HEK293 (cell line): ENCODE data around the gene DIPK1C.

Experiments
- CTCF ChIA-PET: fragments of 350-600 bp; formaldehyde crosslinking; extraction: SDS; loops from one replicate; lab custom pipeline; 2021; ENCODE audit warnings: antibody characterized with exemption; lab: Yijun Ruan, JAX
- POLR2A ChIA-PET: fragments of 300-600 bp; formaldehyde crosslinking; extraction: SDS; loops from one replicate; lab custom pipeline; 2020; ENCODE audit warnings: antibody characterized with exemption, inconsistent platforms; lab: Yijun Ruan, JAX
- H3K27ac ChIP-seq: fragments of 200-500 bp; sonication (Bioruptor generic); 2 replicates; pipeline ENCODE4 v1.5.1; 2014; ENCODE audit warnings: low read depth, low read length, control low read depth, inconsistent platforms; ENCODE audit errors: extremely low read depth
- H3K36me3 ChIP-seq, 2 experiments: fragments of 200-500 bp in 1 of 2; sonication (Bioruptor generic) in 1 of 2; 1 replicate in 1 of 2; 2 replicates in 1 of 2; pipeline ENCODE4 v1.5.1; 2014 to 2017; ENCODE audit warnings: inconsistent platforms in 2 of 2, low read length in 2 of 2; ENCODE audit not compliant: control insufficient read depth in 2 of 2, insufficient read depth in 1 of 2
- H3K4me1 ChIP-seq: fragments of 200-500 bp; sonication (Bioruptor generic); 2 replicates; pipeline ENCODE4 v1.5.1; 2014; ENCODE audit warnings: mild to moderate bottlenecking, low read length, inconsistent platforms; ENCODE audit not compliant: control insufficient read depth, insufficient read depth
- H3K4me3 ChIP-seq: 2 replicates; pipeline ENCODE4 v1.5.1; 2011; ENCODE audit warnings: low read depth, mild to moderate bottlenecking, control low read depth, low read length, moderate library complexity
- H3K9me3 ChIP-seq: fragments of 200-500 bp; sonication (Bioruptor generic); 2 replicates; pipeline ENCODE4 v1.5.1; 2014; ENCODE audit warnings: low read depth, low read length, inconsistent platforms; ENCODE audit not compliant: control insufficient read depth, insufficient read depth
- ATF2 ChIP-seq: fragments of 450-650 bp; formaldehyde crosslinking; IDR thresholded peaks from 2 replicates; pipeline ENCODE4 v1.5.1; 2016; ENCODE audit warnings: missing biosample characterization, missing genetic modification characterization, low read depth
- BCL11B ChIP-seq: fragments of 450-650 bp; formaldehyde crosslinking; IDR thresholded peaks from 2 replicates; pipeline ENCODE4 v1.5.1; 2016; ENCODE audit warnings: low read depth, missing biosample characterization, missing genetic modification characterization
- GLI2 ChIP-seq: fragments of 450-650 bp; formaldehyde crosslinking; IDR thresholded peaks from 2 replicates; pipeline ENCODE4; 2017; ENCODE audit warnings: missing biosample characterization, missing genetic modification characterization, low read depth, borderline replicate concordance
- GLIS2 ChIP-seq: fragments of 450-650 bp; formaldehyde crosslinking; IDR thresholded peaks from 2 replicates; pipeline ENCODE4 v1.5.1; 2016; ENCODE audit warnings: missing biosample characterization, missing genetic modification characterization
- HOXA7 ChIP-seq: sonication (generic); formaldehyde crosslinking; IDR thresholded peaks from 2 replicates; pipeline ENCODE4 v1.8.1; 2022; ENCODE audit warnings: missing genetic modification reagents, borderline replicate concordance
- KLF9 ChIP-seq: fragments of 450-650 bp; formaldehyde crosslinking; IDR thresholded peaks from 2 replicates; pipeline ENCODE4 v1.5.1; 2016; ENCODE audit warnings: missing biosample characterization, missing genetic modification characterization, low read depth
- MYNN ChIP-seq: fragments of 450-650 bp; formaldehyde crosslinking; IDR thresholded peaks from 2 replicates; pipeline ENCODE4 v1.5.1; 2016; ENCODE audit warnings: missing biosample characterization, missing genetic modification characterization, borderline replicate concordance
- OVOL3 ChIP-seq: fragments of 450-650 bp; formaldehyde crosslinking; IDR thresholded peaks from 2 replicates; pipeline ENCODE4 v1.5.1; 2016; ENCODE audit warnings: missing biosample characterization, missing genetic modification characterization
- PATZ1 ChIP-seq: fragments of 450-650 bp; formaldehyde crosslinking; IDR thresholded peaks from 2 replicates; pipeline ENCODE4 v1.5.1; 2016; ENCODE audit warnings: missing biosample characterization, missing genetic modification characterization
- ZBTB20 ChIP-seq: fragments of 450-650 bp; formaldehyde crosslinking; IDR thresholded peaks from 2 replicates; pipeline ENCODE4 v1.5.1; 2016; ENCODE audit warnings: missing biosample characterization, missing genetic modification characterization
- ZFP3 ChIP-seq: fragments of 450-650 bp; formaldehyde crosslinking; IDR thresholded peaks from 2 replicates; pipeline ENCODE4 v1.5.1; 2016; ENCODE audit warnings: low read depth, missing biosample characterization, missing genetic modification characterization
- ZFP69B ChIP-seq: fragments of 450-650 bp; formaldehyde crosslinking; IDR thresholded peaks from 2 replicates; pipeline ENCODE4 v1.5.1; 2016; ENCODE audit warnings: missing biosample characterization, missing genetic modification characterization
- ZNF157 ChIP-seq: fragments of 450-650 bp; formaldehyde crosslinking; IDR thresholded peaks from 2 replicates; pipeline ENCODE4 v1.5.1; 2016; ENCODE audit warnings: missing biosample characterization, missing genetic modification characterization
- ZNF169 ChIP-seq: fragments of 450-650 bp; formaldehyde crosslinking; IDR thresholded peaks from 2 replicates; pipeline ENCODE4 v1.5.1; 2016; ENCODE audit warnings: missing biosample characterization, missing genetic modification characterization
- ZNF174 ChIP-seq: fragments of 450-650 bp; formaldehyde crosslinking; IDR thresholded peaks from 2 replicates; pipeline ENCODE4 v1.5.0; 2017; ENCODE audit warnings: missing biosample characterization, mild to moderate bottlenecking, missing genetic modification characterization
- ZNF184 ChIP-seq: fragments of 450-650 bp; IDR thresholded peaks from 2 replicates; pipeline ENCODE4 v1.5.1; 2018; ENCODE audit warnings: missing biosample characterization, mild to moderate bottlenecking, missing genetic modification characterization
- ZNF202 ChIP-seq: fragments of 450-650 bp; formaldehyde crosslinking; IDR thresholded peaks from 2 replicates; pipeline ENCODE4 v1.5.1; 2016; ENCODE audit warnings: missing biosample characterization, missing genetic modification characterization, borderline replicate concordance
- ZNF292 ChIP-seq: fragments of 450-650 bp; formaldehyde crosslinking; IDR thresholded peaks from 2 replicates; pipeline ENCODE4 v1.5.1; 2016; ENCODE audit warnings: low read depth, missing biosample characterization, missing genetic modification characterization, borderline replicate concordance
- ZNF37A ChIP-seq: fragments of 450-650 bp; IDR thresholded peaks from 2 replicates; pipeline ENCODE4 v1.5.1; 2018; ENCODE audit warnings: missing biosample characterization, missing genetic modification characterization
- ZNF398 ChIP-seq: fragments of 450-650 bp; formaldehyde crosslinking; IDR thresholded peaks from 2 replicates; pipeline ENCODE4 v1.5.1; 2017; ENCODE audit warnings: missing biosample characterization, missing genetic modification characterization
- ZNF488 ChIP-seq: fragments of 450-650 bp; formaldehyde crosslinking; IDR thresholded peaks from 2 replicates; pipeline ENCODE4 v1.5.1; 2016; ENCODE audit warnings: missing biosample characterization, missing genetic modification characterization
- ZNF596 ChIP-seq: fragments of 450-650 bp; IDR thresholded peaks from 2 replicates; pipeline ENCODE4 v1.5.0; 2018; ENCODE audit warnings: missing biosample characterization, mild to moderate bottlenecking, missing genetic modification characterization, moderate library complexity
- ZNF654 ChIP-seq: fragments of 450-650 bp; formaldehyde crosslinking; IDR thresholded peaks from 2 replicates; pipeline ENCODE4 v1.5.1; 2016; ENCODE audit warnings: low read depth, missing biosample characterization, missing genetic modification characterization
- ZNF658 ChIP-seq: fragments of 450-650 bp; formaldehyde crosslinking; IDR thresholded peaks from 2 replicates; pipeline ENCODE4; 2016; ENCODE audit warnings: missing biosample characterization, missing genetic modification characterization
- ZNF777 ChIP-seq: fragments of 450-650 bp; formaldehyde crosslinking; IDR thresholded peaks from 2 replicates; pipeline ENCODE4 v1.5.1; 2017; ENCODE audit warnings: missing biosample characterization, missing genetic modification characterization, borderline replicate concordance
- ZNF843 ChIP-seq: fragments of 450-650 bp; formaldehyde crosslinking; IDR thresholded peaks from 2 replicates; pipeline ENCODE4 v1.5.1; 2016; ENCODE audit warnings: missing biosample characterization, missing genetic modification characterization
- TF ChIP-seq, protein P1 (sequence below): fragments of 450-650 bp; formaldehyde crosslinking; conservative IDR thresholded peaks from 2 replicates; pipeline ENCODE4 v1.5.1; 2016; ENCODE audit warnings: low read depth, missing biosample characterization, missing genetic modification characterization

Gene DIPK1C

GRCh38 chr18:74453016-74453566, 4.0 kb downstream of the DIPK1C start:
- ChIA-PET POLR2A (no interaction called here), CTCF (interaction anchor here (0.9 to 1.7 kb wide), 3 partner anchors 8 to 100 kb away, joined by 3 to 8 read pairs (median 6); no protein-coding TSS in a partner anchor)
- no peaks in the 10 kb centered on the region for H3K4me1 ChIP-seq
- no peak overlapping the region for H3K4me3 ChIP-seq
- no peaks in the 10 kb centered on the region for H3K36me3 ChIP-seq
- TF ChIP-seq ZFP69B (no peak), ZBTB20 (tag by site-specific recombination) (no peak), OVOL3 (tag by site-specific recombination) (no peak), KLF9 (no peak), ZNF658 (tag by site-specific recombination) (no peak), ZNF169 (tag by site-specific recombination) (no peak), ZNF777 (tag by site-specific recombination) (no peak), ZNF488 (tag by site-specific recombination) (no peak), HOXA7 (no peak), ZNF202 (tag by site-specific recombination) (no peak), ZNF596 (tag by site-specific recombination) (no peak), ZNF174 (no peak), ZNF37A (tag by site-specific recombination) (no peak), ZNF157 (tag by site-specific recombination) (no peak), BCL11B (tag by site-specific recombination) (no peak)
- TF ChIP-seq, all 188 proteins: peak for 0
- Histone ChIP-seq H3K27ac (no peak overlapping the region), H3K9me3 (no peaks in the 10 kb centered on the region)

GRCh38 chr18:74451148-74451547, 6.0 kb downstream of the DIPK1C start:
- Histone ChIP-seq H3K4me1 (no peaks in the 10 kb centered on the region), H3K9me3 (no peaks in the 10 kb centered on the region), H3K36me3 (no peaks in the 10 kb centered on the region), H3K4me3 (no peak overlapping the region), H3K27ac (no peak overlapping the region)
- POLR2A ChIA-PET = no interaction called here
- CTCF ChIA-PET = interaction anchor here (1.8 kb wide), 1 partner anchor 98 kb away, joined by 4 read pairs; no protein-coding TSS in a partner anchor
- no peak for TF ChIP-seq ZNF843
- no peak for TF ChIP-seq ZNF398
- TF ChIP-seq, protein P1, sequence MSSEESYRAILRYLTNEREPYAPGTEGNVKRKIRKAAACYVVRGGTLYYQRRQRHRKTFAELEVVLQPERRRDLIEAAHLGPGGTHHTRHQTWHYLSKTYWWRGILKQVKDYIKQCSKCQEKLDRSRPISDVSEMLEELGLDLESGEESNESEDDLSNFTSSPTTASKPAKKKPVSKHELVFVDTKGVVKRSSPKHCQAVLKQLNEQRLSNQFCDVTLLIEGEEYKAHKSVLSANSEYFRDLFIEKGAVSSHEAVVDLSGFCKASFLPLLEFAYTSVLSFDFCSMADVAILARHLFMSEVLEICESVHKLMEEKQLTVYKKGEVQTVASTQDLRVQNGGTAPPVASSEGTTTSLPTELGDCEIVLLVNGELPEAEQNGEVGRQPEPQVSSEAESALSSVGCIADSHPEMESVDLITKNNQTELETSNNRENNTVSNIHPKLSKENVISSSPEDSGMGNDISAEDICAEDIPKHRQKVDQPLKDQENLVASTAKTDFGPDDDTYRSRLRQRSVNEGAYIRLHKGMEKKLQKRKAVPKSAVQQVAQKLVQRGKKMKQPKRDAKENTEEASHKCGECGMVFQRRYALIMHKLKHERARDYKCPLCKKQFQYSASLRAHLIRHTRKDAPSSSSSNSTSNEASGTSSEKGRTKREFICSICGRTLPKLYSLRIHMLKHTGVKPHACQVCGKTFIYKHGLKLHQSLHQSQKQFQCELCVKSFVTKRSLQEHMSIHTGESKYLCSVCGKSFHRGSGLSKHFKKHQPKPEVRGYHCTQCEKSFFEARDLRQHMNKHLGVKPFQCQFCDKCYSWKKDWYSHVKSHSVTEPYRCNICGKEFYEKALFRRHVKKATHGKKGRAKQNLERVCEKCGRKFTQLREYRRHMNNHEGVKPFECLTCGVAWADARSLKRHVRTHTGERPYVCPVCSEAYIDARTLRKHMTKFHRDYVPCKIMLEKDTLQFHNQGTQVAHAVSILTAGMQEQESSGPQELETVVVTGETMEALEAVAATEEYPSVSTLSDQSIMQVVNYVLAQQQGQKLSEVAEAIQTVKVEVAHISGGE (tag by site-specific recombination) = no peak
- no peak for TF ChIP-seq ZNF184 (tag by site-specific recombination)
- TF ChIP-seq GLI2 (tag by site-specific recombination) = no peak
- TF ChIP-seq PATZ1 (tag by site-specific recombination) = no peak
- no peak for TF ChIP-seq ZNF292
- TF ChIP-seq ZFP3 (tag by site-specific recombination) = no peak
- no peak for TF ChIP-seq ZNF596 (tag by site-specific recombination)
- no peak for TF ChIP-seq MYNN (tag by site-specific recombination)
- TF ChIP-seq ZNF654 = no peak
- no peak for TF ChIP-seq ATF2 (tag by site-specific recombination)
- TF ChIP-seq GLIS2 (tag by site-specific recombination) = no peak
